Breast epithelium (tissue), 4 donors: ENCODE measurements around the gene ASIC1. TPM values are rescaled to one million over a fixed set of nuclear protein-coding genes. Genes with fewer than 3 reads are reported as not detected.

Experiments
- DNase-seq, 2 donors: peaks; one replicate each; pipeline ENCODE4 v3.0.0-alpha.2; 2019; ENCODE audit warnings: low spot score in 2 of 2
- H3K27ac ChIP-seq, 2 donors: fragments of 200-600 bp; sonication (generic) in 1 of 2; one replicate each; pipeline ENCODE4 v1.5.1; 2016 to 2019; ENCODE audit warnings: mild to moderate bottlenecking in 1 of 2
- H3K27me3 ChIP-seq, 2 donors: fragments of 200-600 bp; sonication (generic) in 1 of 2; one replicate each; pipeline versions ENCODE4 v1.5.1 to v1.6.0; 2017 to 2019; ENCODE audit warnings: control low read depth in 1 of 2, mild to moderate bottlenecking in 1 of 2
- H3K36me3 ChIP-seq: fragments of 200-600 bp; one replicate; pipeline ENCODE4 v1.5.1; 2019
- H3K4me1 ChIP-seq, 2 donors: fragments of 200-600 bp; sonication (generic); one replicate each; pipeline ENCODE4 v1.5.1; 2016 to 2019; ENCODE audit warnings: control low read depth in 1 of 2
- H3K4me3 ChIP-seq, 3 donors: fragments of 200-600 bp; sonication (generic); 1 replicate in 2 of 3; 2 replicates in 1 of 3; pipeline ENCODE4 v1.5.1; 2016 to 2019; ENCODE audit warnings: mild to moderate bottlenecking in 3 of 3, moderate library complexity in 2 of 3
- H3K9me3 ChIP-seq, 2 donors: fragments of 200-600 bp; sonication (generic) in 1 of 2; one replicate each; pipeline ENCODE4 v1.5.1; 2016 to 2019; ENCODE audit warnings: control low read depth in 1 of 2
- POLR2A ChIP-seq: fragments of 450-650 bp; IDR thresholded peaks from one replicate; pipeline ENCODE4 v1.6.1; 2016; ENCODE audit warnings: antibody characterized with exemption, mild to moderate bottlenecking, moderate library complexity
- POLR2AphosphoS5 ChIP-seq, 3 donors: sonication (generic); formaldehyde crosslinking; IDR thresholded peaks; one replicate each; pipeline ENCODE4 v1.6.1; 2017; ENCODE audit warnings: antibody characterized with exemption in 3 of 3
- intact Hi-C: fragments of 100-400 bp; cut with DNase I; formaldehyde crosslinking; loops from one replicate; pipeline ENCODE4 v1.15.1; 2023; ENCODE audit warnings: low total_unique reads
- total RNA-seq, 3 donors: library from RNA; depleted of rRNA; stranded (reverse); fragments of >200 nt; gene quantifications; one replicate each; pipeline ENCODE4 v1.1.0, GENCODE V29; 2016
- TF ChIP-seq, protein P1 (sequence below), 3 donors: fragments of 450-650 bp; IDR thresholded peaks; one replicate each; pipeline ENCODE4 v1.5.1; 2016 to 2017; ENCODE audit warnings: antibody characterized with exemption in 3 of 3, mild to moderate bottlenecking in 3 of 3, moderate library complexity in 3 of 3

Gene ASIC1
- total RNA-seq, 3 donors from 2014 or later, result 0.80 to 0.98 (median 0.88) TPM

DNA sequence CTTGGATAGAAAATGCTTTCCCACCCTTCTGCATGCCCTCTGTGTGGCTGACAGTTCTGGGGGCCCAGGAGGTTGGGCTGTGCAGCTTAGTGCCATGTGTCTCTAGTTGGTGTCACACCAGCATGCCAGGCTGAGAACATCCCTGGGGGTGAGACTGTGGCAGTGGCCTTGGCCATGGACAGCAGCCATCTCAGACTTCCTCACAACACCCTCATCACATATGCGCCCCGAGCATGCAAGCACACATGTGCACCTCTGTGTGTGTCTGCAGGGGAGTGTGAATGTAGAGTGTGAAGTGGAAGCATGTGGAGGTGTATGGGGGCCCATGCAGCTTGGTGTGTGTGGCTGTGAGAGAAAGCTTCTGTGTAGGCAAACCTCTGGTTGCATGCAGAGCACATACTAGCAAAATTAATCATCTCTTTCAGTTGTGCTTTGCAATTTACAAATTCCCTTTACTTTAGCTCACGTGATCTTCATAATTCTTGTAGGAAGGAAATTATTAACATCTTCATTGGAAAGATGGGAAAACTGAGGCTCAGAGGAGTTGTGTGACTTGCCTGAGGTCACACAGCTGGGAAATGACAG lies 8.4 kb downstream of the ASIC1 start:
- Histone ChIP-seq H3K27ac (no peak overlapping the region), H3K4me3 (no peak overlapping the region), H3K4me1 (no peaks in the 10 kb centered on the region), H3K9me3 (no peaks in the 10 kb centered on the region), H3K36me3 (no peaks in the 10 kb centered on the region), H3K27me3 (no peaks in the 10 kb centered on the region)
- DNase-seq, result no peak
- no peak for TF ChIP-seq POLR2A
- TF ChIP-seq POLR2AphosphoS5 (IDR thresholded peaks at IDR 0.05), result no peak
- TF ChIP-seq, protein P1, sequence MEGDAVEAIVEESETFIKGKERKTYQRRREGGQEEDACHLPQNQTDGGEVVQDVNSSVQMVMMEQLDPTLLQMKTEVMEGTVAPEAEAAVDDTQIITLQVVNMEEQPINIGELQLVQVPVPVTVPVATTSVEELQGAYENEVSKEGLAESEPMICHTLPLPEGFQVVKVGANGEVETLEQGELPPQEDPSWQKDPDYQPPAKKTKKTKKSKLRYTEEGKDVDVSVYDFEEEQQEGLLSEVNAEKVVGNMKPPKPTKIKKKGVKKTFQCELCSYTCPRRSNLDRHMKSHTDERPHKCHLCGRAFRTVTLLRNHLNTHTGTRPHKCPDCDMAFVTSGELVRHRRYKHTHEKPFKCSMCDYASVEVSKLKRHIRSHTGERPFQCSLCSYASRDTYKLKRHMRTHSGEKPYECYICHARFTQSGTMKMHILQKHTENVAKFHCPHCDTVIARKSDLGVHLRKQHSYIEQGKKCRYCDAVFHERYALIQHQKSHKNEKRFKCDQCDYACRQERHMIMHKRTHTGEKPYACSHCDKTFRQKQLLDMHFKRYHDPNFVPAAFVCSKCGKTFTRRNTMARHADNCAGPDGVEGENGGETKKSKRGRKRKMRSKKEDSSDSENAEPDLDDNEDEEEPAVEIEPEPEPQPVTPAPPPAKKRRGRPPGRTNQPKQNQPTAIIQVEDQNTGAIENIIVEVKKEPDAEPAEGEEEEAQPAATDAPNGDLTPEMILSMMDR (IDR thresholded peaks at IDR 0.05), result no peak
- intact Hi-C loops, result no loop called here

DNA sequence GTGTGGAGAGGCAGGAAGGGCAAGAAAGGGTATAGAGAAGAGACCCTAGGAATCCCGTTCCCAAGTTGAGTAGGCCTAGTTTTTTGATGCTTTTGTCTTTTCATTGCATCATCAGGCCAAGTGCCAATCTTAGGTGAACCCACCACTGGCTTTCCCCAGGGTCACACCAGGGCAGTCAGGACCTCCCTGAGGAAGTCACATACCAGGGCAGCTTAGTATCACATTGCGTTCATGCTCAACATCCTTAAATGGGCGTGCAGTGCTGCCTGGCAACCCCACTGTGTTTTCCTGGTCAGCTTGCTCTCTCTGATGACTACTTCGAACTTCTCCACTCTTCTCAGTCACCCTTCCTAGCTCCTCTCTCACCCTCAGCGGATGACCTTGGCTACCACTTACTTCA lies 9.0 kb downstream of the ASIC1 start:
- Histone ChIP-seq H3K36me3 (no peaks in the 10 kb centered on the region), H3K27ac (no peak overlapping the region), H3K4me3 (no peak overlapping the region), H3K9me3 (no peaks in the 10 kb centered on the region), H3K4me1 (no peaks in the 10 kb centered on the region), H3K27me3 (no peaks in the 10 kb centered on the region)
- TF ChIP-seq, protein P1 (IDR thresholded peaks at IDR 0.05), result no peak
- TF ChIP-seq POLR2AphosphoS5 (IDR thresholded peaks at IDR 0.05) (no peak), POLR2A (no peak)
- no peak for DNase-seq
- intact Hi-C loops, result no loop called here

DNA sequence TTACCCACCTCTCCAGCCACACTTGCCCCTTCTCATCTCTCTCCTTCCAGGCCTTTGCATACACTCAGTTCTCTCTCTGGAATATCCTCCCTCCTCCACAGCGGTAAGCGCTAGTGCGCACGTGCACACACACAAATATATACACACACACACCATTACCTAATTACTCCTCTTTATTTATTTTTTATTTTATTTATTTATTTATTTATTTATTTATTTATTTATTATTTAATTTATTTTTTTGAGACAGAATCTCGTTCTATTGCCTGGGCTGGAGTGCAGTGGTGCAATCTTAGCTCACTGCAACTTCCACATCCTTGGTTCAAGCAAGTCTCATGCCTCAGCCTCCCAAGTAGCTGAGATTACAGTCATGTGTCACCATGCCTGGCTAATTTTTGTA lies 11.7 kb downstream of the ASIC1 start:
- Histone ChIP-seq H3K27me3 (no peaks in the 10 kb centered on the region), H3K4me1 (no peaks in the 10 kb centered on the region), H3K27ac (no peak overlapping the region), H3K4me3 (no peak overlapping the region), H3K9me3 (no peaks in the 10 kb centered on the region), H3K36me3 (no peaks in the 10 kb centered on the region)
- intact Hi-C loops, result no loop called here
- no peak for DNase-seq
- TF ChIP-seq, protein P1 (IDR thresholded peaks at IDR 0.05), result no peak
- no peak for TF ChIP-seq POLR2AphosphoS5 (IDR thresholded peaks at IDR 0.05)
- TF ChIP-seq POLR2A, result no peak

DNA sequence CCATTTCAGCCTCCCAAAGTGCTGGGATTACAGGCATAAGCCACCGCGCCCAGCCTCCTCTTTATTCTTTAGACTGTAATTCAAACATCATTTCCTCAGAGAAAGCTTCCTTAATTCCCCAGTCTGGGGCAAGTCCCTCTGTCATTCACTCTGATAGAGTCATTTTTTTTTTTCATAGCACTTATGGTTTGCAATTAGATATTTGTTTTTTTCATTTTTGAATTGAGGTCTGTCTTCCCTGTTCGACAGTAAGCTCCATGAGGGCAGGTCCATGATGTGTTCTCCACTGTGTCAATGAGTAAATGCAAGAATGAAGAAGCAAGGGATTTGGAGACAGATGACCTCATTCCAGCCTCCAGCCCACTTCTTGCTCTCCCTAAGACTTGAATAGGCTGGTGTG lies 12.1 kb downstream of the ASIC1 start:
- DNase-seq, result no peak
- Histone ChIP-seq H3K36me3 (no peaks in the 10 kb centered on the region), H3K27me3 (no peaks in the 10 kb centered on the region), H3K4me1 (no peaks in the 10 kb centered on the region), H3K9me3 (no peaks in the 10 kb centered on the region), H3K27ac (no peak overlapping the region), H3K4me3 (no peak overlapping the region)
- TF ChIP-seq, protein P1 (IDR thresholded peaks at IDR 0.05), result no peak
- no peak for TF ChIP-seq POLR2A
- TF ChIP-seq POLR2AphosphoS5 (IDR thresholded peaks at IDR 0.05), result no peak
- intact Hi-C loops, result no loop called here

DNA sequence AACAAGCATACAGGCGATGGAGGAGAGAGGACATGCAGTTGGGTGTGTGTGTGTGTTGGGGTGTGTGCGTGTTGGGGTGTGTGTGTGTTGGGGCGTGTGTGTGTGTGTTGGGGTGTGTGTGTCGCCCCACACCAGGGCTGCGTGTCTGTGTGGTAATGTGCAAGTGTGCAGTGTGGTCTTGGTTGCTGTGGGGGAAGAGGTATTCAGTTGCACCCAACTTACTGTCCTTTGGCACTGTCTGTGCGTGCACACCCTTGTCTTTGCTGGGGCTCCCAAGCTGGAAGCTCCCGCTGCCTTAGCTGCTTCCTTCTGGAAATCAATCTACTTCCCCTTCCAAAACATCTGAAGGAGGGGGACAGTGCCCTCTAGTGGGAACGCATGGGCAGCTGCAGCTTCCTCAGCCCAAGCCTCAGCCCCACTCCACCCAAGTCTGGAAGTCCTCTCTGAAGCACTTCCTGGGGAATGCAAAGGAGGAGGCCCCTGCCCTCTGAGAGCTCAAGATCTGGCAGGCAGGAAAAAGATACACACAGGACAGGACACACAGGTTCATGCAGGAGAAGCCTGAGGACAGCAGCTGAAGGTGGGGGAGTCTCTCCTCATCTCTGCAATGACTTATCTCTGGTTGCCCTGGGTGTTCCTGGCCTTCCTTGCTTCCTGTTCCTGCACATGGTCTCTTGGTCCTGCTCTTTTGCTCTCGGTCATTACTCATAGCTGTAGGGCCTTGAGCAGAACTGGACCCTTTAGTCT lies 13.1 kb downstream of the ASIC1 start:
- H3K9me3 ChIP-seq, result no peaks in the 10 kb centered on the region
- TF ChIP-seq POLR2AphosphoS5 (IDR thresholded peaks at IDR 0.05), result no peak
- TF ChIP-seq POLR2A, result no peak
- TF ChIP-seq, protein P1 (IDR thresholded peaks at IDR 0.05), result peak; percentile 61 to 93 (median 83)
- intact Hi-C loops, result no loop called here

More for the DNA sequence above, 13.1 kb downstream of the ASIC1 start:
- Histone ChIP-seq H3K36me3 (no peaks in the 10 kb centered on the region), H3K4me1 (no peaks in the 10 kb centered on the region), H3K27ac (no peak overlapping the region), H3K27me3 (no peaks in the 10 kb centered on the region), H3K4me3 (peak overlapping the region in 1 of 3 donors; percentile 29)
- peak; percentile 56 to 79 for DNase-seq
